Fibroblast of the aortic adventitia (primary cell): ENCODE data around the gene ELMO1. TPM values are rescaled to one million over a fixed set of nuclear protein-coding genes. Genes with fewer than 3 reads are reported as not detected.

Experiments
- DNase-seq: peaks from one replicate; pipeline ENCODE4 v3.0.0-alpha.2; 2010; ENCODE audit warnings: low read depth
- H3K4me3 ChIP-seq: 2 replicates; pipeline ENCODE4 v1.5.1; 2011; ENCODE audit warnings: low read depth, mild to moderate bottlenecking, control low read depth, low read length, moderate library complexity
- CTCF ChIP-seq: IDR thresholded peaks from 2 replicates; pipeline ENCODE4 v1.5.1; 2011; ENCODE audit warnings: mild to moderate bottlenecking, low read length, control low read depth, inconsistent platforms; ENCODE audit not compliant: insufficient read depth
- total RNA-seq: library from RNA; depleted of rRNA; stranded (reverse); fragments of >200 nt; gene quantifications from 2 replicates; pipeline ENCODE4 v1.2.3, GENCODE V29; 2012; ENCODE audit warnings: low replicate concordance

ELMO1 gene
- total RNA-seq, 1 donor, result 1.3 TPM

- H3K4me3 ChIP-seq, result no peak overlapping the region
- DNase-seq, result no peak
- TF ChIP-seq CTCF, result no peak
Measured at GRCh38 chr7:37379546-37380277, 69.0 kb downstream of the ELMO1 start.

GRCh38 chr7:37377231-37377630, 71.4 kb downstream of the ELMO1 start:
- no peak for DNase-seq
- H3K4me3 ChIP-seq, result no peak overlapping the region
- no peak for TF ChIP-seq CTCF

- no peak overlapping the region for H3K4me3 ChIP-seq
- no peak for DNase-seq
- TF ChIP-seq CTCF, result no peak
Measured at GRCh38 chr7:37376386-37376785, 72.3 kb downstream of the ELMO1 start.

GRCh38 chr7:37372750-37373149, 75.9 kb downstream of the ELMO1 start:
- TF ChIP-seq CTCF, result no peak
- no peak for DNase-seq
- no peak overlapping the region for H3K4me3 ChIP-seq

GRCh38 chr7:37371755-37372154, 76.9 kb downstream of the ELMO1 start:
- no peak overlapping the region for H3K4me3 ChIP-seq
- TF ChIP-seq CTCF, result no peak
- no peak for DNase-seq

GRCh38 chr7:37369906-37370305, 78.8 kb downstream of the ELMO1 start:
- no peak overlapping the region for H3K4me3 ChIP-seq
- no peak for TF ChIP-seq CTCF
- DNase-seq, result no peak

- no peak for DNase-seq
- H3K4me3 ChIP-seq, result no peak overlapping the region
- TF ChIP-seq CTCF, result no peak
Measured at GRCh38 chr7:37368540-37368939, 80.1 kb downstream of the ELMO1 start.
